ENCODE measurements around the gene CHIC2.
A peak's percentile ranks its signal among the peaks of the same experiment; 100 is the strongest.
"Not testable (repeated sequence)": the region's sequence is repeated elsewhere in the genome, so short reads cannot be mapped to it uniquely, and the experiment has no call there.

The CHIC2 gene

GRCh38 chr4:54064317-54065111 is at the start of gene CHIC2:
Gene CHIC2 (minus strand): TSS chr4:54064605. CDS start chr4:54064300, 305 bp downstream.
- DNase-seq: peak; percentile 97

- DNase-seq: not testable (repeated sequence)
These were observed 48.8 kb upstream of the CHIC2 start for GRCh38 chr4:54113206-54113605.

DNA sequence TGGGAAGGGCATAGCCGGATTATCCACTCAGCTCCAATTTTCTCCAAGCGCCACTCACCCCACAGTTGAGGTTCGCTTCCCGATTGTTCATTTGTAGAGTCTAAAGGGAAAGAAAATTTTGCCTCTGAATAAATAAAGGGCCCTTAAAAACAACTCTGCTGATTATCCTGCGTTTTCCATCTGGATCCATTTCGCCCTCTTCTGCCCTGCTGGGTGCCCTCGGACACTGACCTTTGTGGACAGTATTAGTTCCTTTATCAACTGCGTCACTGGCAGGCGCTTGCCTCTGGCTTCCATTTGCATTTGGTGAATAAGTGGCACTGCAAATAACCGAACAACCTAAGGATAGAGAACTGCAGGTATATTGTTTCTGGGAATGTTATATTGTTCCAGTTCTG is 45.6 kb upstream of the CHIC2 start:
- DNase-seq: no peak

DNA sequence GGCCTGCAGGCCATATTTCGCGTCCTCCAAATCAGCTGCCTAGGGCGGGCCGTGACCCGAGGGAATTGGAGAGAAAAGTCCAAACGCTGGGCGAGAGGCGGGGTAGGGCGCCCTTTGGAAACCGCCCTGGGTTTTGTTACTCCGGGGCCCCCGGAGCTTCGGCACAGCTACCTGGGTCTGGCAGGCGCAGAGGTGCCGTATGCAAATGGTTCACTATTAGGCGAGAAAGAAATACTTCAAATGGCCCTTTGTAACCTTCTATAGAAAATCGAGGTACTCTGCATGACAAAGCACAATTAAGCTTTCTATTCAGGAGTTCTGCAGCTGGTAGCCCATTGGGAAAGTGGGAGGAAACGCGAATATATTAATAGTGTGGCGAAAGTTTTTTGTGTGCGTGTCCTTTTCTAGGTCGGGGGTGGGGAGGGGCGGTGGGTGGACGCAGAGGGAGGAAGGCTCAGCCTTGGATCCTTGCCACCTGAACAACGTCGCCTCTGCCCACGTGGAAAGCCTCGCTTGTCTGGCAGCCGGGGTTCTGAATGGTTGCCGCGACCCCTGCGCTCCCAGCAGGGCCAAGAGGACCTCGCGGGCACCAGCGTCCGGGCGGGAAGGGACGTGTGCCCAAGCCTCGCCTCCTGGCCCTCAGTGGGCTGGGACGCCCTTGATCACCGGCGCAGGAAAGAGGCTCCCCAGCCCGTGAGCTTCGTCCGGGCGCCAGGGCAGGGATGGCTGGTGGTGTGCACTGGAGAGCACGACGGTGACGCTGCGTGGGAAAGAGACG is 45.0 kb upstream of the CHIC2 start:
- no peak for DNase-seq

GRCh38 chr4:54107951-54108748 is 43.7 kb upstream of the CHIC2 start:
- DNase-seq: no peak

GRCh38 chr4:54104907-54105306 is 40.5 kb upstream of the CHIC2 start:
- no peak for DNase-seq

GRCh38 chr4:54103190-54103574 is 38.8 kb upstream of the CHIC2 start:
- DNase-seq: no peak

- DNase-seq: no peak
These were observed 38.2 kb upstream of the CHIC2 start for GRCh38 chr4:54102531-54103106.

- no peak for DNase-seq
These were observed 37.0 kb upstream of the CHIC2 start for GRCh38 chr4:54101190-54102041.

GRCh38 chr4:54100595-54101189 is 36.3 kb upstream of the CHIC2 start:
- no peak for DNase-seq

DNA sequence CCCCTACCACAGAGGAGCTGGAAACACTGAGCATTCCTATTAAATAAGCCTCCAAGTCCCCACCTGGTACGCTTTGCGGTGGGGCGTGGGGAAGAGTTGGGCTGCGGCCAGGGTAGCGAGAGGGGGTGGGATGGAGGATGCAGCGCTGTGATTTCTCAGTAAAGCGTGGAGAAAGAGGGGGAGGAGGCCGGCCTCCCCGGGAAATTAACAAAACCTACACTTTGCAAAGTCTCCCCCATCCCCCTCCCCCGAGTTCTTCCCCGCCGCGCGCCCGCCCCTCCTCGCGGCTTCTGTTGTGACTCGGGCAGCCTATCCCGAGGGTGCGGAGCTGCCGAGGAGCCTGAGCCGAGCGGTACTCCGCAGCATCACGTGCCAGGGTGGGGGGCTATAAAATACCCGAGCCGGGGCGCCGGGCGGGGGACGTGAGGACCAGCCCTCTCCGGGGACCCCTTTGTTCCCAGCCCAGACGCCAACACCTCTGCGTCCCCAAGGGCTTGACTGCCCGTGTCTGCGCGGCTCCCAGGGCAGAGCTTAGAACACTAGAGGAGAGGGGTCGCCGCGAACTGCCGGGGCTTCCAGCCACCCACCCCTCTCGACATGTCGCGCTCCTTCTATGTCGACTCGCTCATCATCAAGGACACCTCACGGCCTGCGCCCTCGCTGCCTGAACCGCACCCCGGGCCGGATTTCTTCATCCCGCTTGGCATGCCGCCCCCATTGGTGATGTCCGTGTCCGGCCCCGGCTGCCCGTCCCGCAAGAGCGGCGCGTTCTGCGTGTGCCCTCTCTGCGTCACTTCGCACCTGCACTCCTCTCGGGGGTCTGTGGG is 35.6 kb upstream of the CHIC2 start, which contains the start of gene GSX2:
GSX2 (plus strand) TSS at position 416 of the 827 bp plus-strand sequence; CDS start at position 598, 182 bp downstream.
- DNase-seq: no peak

- DNase-seq: no peak
These were observed 34.9 kb upstream of the CHIC2 start for GRCh38 chr4:54099287-54099747.

DNA sequence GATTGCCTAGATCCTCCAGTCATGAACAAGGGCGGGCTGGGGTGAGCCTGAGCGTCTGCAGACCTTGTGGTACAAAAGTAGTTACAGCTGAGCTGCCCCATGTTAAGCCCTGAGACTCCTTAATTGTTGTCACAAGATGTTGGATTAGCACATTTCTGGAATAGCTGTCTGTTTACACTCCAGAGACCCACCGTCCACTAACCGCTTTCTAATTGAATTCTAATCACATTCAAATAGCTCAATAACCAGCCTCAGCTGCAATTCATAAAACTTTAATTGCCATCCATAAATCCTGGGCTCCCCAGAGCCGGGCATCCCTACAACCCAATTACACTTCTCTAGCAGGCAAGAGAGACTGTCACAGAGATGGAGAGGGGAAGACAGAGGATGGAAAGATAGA is 34.0 kb upstream of the CHIC2 start:
- no peak for DNase-seq

DNA sequence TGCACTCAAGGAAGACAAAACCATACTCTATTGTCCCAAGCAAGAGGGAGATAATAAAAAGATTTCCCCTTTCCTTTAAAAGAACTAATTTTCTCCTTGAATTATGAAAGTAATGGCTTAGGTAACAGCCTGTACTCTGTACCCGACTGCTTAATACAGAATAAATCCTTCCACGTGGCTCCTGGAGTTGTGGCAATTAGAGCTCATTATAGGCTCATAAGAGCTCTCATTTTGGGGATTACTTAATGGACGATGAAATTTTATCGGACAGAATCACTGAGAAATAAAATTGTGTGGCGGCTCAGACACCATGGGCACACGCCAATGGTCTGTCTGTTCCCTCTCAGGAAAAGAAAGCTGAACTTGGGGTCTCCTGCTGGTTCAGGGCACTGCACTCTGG is 32.7 kb upstream of the CHIC2 start:
- no peak for DNase-seq

DNA sequence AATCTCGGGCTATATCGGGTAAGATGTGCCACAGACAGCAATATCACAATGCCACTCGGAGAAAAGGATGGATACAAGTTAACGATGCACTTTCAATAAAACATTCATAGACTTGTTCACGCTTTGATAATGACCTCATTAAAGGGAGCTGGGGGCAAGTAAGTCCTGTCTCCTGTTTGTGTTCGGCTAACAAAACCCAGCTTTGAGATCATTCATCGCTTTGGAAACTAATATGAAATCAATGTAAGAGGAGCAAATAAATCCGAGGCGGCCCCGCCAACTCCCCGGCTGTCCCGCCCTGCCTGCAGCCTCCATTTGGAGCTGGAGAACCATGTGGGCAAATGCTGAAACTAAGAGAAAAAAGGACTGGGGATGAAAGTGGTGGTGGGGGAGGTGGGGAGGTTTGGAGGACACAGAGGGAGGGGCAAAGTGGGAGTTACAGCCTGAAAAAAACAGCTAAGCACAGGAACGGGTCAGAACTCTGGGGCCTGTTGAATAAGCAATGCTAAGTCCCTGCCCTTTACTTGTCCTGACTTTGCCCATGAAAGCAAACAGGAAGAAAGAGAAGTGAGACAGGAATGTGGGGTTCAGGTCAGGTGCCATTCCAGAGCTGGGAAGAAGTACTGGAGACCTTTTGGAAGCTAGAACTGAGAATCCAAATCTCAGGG is 32.0 kb upstream of the CHIC2 start:
- no peak for DNase-seq

GRCh38 chr4:54095110-54095825 is 30.9 kb upstream of the CHIC2 start:
- no peak for DNase-seq

DNA sequence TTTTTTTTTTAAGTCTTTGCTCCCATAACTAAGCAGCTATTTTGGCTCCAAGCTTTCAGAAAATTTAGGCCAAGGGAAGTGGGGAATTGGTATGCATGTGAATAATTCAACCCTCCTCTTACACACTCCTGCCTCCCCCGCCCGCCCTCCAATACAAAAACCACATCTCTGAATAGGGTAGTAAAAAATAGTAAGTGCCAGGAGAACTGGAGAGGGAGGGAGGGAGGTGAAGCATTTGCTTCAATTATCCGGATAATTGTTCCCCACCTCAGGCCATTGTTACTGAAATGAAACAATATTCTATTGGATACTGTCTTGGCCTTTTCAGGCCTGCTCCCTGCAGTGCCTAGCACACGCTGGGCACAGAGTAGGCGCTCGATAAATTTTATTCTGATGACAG is 30.0 kb upstream of the CHIC2 start:
- no peak for DNase-seq

DNA sequence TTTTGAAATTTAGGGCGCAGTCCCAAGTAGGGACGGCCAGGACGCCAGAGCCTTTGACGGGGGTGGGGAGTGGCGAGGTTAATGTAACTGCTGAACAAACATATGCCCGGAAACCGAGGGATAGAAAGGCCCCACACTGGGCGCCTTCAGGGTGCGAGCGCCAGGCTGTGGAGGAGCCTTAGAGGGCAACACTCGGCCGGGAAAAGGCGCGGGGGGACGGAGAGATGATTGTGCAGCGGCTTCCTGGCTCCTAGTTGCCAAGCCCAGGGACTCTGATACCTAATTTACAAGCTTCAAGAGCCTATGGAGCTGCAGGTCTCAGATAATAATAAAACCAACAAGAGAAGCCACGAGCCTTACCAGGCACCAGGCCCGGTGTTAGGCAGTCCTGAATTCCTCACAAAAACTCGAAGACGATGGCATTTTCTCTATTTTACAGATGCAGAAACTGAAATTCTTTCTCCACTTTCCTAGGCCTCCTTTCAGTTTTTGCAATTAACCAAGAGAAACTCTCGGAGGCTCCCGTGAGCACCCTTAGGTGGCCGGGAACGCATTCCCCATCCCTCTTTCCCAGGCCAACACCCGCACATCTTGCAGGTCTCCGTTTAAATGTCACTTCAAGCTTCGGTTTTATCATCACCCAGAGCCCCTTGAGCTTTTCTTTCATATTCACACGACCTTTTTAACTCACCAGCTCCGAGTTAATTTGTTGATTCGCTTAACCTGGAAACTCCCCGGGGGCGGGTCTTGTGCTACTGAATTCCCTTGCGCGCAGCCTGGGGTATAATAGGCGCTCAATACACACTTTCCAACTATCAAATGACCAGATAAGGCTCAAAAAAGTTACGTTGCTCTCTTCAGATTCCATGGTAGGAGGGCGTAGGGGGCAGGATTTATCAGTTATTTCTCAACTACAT is 29.2 kb upstream of the CHIC2 start:
- DNase-seq: no peak
